Fibroblast of skin of back (primary cell): ENCODE results near the gene DHX8.

ENCODE experiments used
- DNase-seq: peaks from one replicate; pipeline ENCODE4 v3.0.0-alpha.2; 2013

DHX8 gene

GRCh38 chr17:43526886-43527648 lies 43.3 kb downstream of the DHX8 start:
- DNase-seq, result no peak

DNA sequence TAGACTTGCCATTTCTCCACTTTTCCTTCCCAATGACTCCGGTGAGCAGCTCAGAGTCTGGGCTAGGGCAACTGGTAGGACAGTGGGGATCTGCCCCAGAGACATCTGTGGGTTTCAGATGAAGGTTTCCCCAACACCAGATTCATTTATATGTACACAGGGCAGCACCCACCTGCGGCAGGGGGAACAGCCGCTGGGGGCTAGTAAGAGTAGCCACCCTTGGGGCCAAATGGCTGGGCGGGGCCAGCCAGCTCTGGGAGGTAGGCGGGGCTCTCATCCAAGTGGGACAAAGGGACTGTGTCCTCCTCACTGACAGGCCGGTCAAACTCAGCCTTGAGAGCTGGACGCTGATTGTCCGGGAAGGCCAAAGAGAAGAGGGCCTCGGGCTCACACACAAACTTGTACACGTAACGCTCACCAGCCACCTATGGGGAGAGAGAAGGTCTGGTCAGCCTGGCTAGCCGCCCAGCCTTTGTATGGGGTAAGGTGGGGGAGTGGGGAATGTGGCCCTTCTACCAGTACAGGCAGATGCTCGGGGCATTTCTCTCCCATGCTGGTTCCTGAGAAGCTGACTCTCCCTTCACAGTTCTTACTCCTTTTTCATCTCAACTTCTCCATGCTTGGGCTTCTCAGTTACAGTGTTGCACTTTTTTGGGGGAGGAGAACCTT lies 44.7 kb downstream of the DHX8 start:
- DNase-seq, result no peak

GRCh38 chr17:43528988-43529814 lies 45.4 kb downstream of the DHX8 start:
- DNase-seq, result no peak

DNA sequence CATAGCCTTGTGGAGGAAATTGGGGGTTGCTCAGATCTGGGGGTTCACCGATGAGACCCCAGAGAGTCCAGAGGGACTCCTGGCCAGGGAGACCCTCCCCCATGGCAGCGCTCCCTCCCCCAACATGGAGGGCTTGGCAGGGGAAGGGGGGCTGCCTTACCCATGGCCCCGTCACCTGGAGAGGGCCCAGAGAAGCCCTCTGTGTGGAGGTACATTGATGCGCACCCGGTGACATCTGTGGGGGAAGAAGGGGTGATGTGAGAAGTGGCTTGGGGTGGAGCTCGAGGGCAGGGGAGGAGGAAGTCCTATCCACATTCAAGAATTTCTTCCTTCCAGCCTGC lies 46.1 kb downstream of the DHX8 start:
- DNase-seq, result no peak

GRCh38 chr17:43530288-43531081 lies 46.7 kb downstream of the DHX8 start:
- peak; percentile 89 for DNase-seq

GRCh38 chr17:43531082-43531378 lies 47.3 kb downstream of the DHX8 start:
- DNase-seq, result no peak

- no peak for DNase-seq
Measured at GRCh38 chr17:43531955-43532354, 48.2 kb downstream of the DHX8 start.

GRCh38 chr17:43532581-43532980 lies 48.8 kb downstream of the DHX8 start:
- no peak for DNase-seq

DNA sequence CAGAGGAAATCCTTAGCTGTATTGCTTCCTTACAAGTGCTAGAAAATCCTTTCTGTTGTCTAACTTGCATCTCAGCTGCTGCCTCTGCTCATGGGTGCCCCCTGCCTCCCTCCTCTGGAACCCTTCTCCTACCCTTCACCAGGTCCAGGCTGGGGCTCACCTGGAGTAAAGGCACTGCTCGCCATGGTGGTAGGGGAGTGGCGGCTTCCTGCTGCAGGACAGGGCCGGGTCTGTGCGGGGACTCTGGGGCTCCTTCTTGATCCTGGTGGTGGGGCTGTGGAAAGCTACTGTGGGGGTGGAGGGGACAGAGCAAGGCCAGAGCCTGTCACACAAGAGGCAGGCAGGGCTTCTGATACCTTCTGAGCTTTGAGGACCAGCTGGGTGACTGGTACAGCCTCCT lies 49.9 kb downstream of the DHX8 start:
- no peak for DNase-seq

DNA sequence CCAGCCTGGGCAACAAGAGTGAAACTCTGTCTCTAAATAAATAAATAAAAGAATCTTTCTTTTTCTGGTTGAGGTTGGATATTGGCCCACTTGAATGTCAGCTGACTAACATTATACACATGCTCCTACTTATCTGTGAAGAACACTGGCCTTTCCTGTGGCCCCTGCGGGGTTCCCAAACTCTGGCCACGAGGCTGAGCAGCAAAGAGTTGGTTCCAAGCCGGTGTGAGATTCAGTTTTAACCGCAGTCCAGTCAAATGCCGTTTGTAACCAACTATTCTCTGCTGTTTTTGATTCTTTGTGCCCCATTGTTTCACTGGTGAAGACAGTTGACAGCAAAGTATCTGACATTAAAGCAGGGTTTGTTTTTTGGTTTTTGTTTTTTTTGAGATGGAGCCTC lies 51.1 kb downstream of the DHX8 start:
- no peak for DNase-seq

DNA sequence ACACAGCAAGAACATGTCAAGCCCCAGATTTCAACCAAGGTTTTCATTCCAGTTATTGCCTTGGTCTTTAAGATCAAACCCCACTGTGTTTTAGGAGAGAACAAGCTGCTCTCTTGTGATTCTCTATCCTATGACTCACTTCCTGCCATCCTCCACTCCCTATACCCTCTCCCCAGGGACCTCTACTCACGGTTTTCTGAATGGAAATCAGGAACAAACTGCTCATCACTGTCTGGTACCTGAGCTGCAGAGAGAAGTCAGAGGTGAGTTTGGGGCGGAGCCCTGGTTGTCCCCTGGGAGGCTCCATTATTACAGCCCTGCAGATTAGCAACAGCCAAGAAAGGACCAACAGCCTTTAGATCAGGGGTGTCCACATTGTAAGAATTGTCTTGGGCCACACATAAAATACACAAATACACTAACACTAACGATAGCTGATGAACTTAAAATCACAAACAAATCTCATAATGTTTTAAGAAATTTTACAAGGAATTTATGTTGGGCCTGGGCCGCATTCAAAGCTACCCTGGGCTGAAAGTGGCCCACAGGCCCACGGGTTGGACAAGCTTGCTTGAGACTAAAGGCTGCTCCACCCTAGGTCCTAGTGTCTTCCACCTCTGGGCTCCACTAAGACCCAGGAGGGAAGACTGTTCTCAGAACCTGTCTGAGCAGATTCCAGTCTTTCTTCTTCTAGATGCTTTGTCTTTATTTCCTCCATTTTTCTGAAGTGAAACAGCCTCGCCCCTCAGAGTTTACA lies 52.6 kb downstream of the DHX8 start:
- DNase-seq, result peak; percentile 93

DNA sequence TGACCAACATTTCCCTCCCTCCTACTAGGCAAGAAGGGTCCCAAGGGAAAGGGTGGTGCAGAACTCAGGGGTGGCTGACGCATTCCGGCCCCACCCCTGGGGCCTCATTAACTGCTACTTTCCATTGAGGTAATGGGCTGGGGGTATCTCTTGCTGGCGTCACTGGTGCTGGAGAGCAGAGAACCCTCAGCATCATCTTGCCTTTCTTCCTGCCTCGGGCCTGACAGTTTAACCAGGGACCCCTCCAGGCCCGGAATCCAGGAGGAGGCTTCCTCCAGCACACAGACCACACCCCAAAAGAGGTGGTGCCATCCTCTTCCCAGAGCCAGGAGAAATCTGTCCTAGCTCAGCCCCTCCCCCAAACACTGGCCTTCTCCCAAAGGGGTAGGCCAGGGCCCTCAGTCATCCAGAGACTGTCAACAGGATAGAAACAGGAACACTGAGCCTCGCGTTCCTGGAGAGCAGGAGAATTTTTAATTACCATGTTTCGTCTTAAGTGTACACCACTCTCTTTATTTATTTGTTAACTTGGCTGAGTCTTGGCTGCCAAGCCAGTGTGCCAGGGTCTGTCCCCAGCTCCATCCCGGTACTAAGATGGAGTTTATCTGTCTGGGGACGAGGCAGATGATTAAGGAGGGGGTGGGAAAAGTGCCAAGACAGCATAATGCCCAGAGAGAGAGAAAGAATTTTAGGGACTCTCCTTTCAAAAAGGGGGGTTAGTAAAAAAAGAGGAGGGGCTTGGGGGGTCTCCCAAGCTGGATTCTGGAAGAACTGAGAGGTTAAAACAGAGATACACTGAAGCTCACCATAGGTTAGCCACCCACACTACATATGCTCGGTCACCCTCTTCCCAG lies 57.3 kb downstream of the DHX8 start:
- DNase-seq, result peak; percentile 50

- no peak for DNase-seq
Measured at GRCh38 chr17:43542859-43543258, 59.1 kb downstream of the DHX8 start.

DNA sequence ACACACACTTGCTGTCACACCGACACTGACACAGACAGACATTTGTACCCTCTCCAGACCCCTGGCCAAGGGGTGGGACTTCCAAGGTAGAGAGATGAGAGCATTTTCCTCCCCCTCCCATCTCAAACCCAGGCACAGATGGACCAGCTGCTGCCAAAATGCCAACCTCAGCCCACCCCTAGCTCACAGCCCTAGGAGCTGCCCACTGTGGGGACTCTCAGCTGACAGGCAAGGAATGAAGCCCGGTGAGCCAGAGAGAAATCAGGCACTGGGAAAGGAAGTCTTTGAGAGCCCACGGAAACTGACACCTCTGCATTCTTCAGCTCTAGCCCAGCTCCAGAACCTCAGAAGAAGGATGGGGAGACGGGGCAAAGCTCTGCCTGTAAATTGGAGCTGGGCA lies 59.5 kb downstream of the DHX8 start:
- no peak for DNase-seq

DNA sequence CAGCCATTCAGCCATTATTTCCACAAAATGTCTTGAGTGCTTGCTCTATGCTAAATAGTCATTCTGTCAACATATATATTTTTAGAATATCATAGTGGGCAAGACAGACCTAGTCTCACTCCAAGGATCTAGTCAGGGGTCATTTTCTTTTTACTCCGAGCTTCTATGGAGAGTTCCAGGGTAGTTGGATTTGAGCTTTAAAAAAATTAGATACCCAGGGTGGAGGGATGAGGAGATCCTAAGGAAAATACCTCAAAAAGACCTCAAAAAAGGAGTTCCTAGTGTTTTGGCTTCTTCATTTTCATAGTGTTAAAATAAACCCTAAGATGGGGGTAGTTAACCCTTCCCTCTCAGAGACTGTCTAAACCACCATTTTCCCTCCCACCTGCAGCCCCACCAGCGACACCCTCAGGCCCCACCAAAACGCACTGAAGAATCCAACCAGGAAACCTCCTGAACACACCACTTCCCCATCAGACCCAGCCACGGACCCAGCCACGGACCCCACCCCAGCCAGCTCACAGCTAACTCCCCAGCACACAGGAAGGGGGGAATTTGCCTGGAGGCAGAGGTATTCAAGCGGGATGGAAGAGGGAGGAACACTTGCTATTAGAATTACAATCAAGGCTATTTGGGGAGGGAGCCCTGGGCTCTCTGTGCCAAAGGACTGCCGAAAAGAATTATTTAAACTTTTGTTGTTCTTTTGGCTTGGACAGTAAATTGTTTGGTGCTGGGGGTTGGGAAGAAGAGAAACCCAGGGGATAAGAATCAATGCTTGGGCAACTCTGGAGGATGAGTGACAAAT lies 60.2 kb downstream of the DHX8 start:
- DNase-seq, result no peak

- DNase-seq, result peak; percentile 40
Measured at GRCh38 chr17:43545383-43545632, 61.5 kb downstream of the DHX8 start.

DNA sequence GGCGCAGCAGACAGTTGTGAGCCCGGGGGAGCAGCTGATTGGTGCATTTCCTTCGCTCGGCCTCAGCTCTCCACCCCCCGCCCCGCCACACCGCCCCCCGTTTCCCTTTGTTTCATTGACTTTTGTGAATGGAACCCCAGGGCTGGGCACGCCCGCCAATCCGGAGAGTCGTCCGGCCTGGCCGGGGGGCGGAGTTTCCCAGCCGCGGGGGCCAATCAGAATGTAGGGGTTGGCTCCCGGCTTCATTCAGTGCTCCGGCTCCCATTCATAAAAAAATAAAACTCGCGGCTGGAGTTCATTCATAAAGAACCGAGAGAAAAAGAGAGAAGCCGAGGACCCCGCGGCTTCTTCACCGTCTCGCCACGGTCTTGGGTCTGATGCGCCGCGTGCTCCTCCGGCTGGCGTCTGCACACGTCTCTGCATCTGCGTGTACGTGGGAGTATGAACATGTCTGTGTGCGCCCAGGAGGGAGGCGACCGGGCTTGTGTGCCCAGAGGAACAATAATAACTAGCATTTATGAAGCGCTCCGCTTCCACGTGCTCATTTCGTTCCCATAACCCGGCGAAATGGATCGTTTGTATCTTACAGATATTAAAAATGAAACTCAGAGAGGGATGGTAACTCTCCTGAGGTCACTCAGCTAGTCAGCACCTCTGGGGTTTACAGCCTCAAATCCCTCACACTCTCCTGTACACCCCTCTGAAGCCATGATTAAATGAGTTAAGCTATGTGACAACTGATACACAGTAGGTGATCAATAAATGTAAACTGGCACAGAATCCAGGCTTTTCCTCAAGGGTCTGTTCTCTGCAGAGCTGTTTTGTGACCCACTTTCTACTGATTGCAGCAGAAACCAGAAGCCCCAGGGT lies 62.8 kb downstream of the DHX8 start, which contains the start of gene ETV4:
TSS of gene ETV4 (minus strand) at position 22 of the 870 bp plus-strand sequence. CDS start 723 bp downstream, outside the sequence.
- DNase-seq, result peak; percentile 92

- DNase-seq, result no peak
Measured at GRCh38 chr17:43547189-43547550, 63.4 kb downstream of the DHX8 start.

DNA sequence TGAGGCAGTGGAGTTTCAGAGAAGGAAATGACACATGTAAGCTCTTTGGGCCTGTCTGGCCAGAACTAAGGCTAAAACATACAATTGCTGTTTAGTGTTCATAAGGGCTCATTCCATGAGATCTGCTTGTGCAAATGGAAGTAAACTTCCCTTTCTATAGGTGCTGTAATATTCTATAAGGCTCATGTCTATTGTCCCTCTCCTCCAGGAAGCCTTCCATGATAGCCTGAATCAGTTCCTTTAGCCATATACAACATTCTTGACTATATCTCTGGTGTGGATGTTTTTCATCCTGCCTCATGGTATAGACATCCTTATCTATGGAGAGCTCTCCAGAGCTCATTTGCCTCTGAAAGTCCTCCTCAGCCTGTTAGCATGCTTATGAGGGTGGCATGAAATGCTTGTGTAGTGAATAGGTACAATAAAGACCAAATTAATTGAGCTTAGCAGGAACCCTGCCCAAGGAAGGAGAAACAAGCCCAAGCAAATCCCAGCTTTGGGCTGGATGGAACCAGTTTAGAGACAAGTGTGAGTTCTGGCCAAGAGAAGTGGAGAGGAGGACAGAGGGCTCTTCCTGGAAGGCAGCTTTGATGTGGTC lies 64.0 kb downstream of the DHX8 start:
- no peak for DNase-seq
